ENCODE measurements around the gene RIPPLY3.

- TF ChIP-seq, protein P1, sequence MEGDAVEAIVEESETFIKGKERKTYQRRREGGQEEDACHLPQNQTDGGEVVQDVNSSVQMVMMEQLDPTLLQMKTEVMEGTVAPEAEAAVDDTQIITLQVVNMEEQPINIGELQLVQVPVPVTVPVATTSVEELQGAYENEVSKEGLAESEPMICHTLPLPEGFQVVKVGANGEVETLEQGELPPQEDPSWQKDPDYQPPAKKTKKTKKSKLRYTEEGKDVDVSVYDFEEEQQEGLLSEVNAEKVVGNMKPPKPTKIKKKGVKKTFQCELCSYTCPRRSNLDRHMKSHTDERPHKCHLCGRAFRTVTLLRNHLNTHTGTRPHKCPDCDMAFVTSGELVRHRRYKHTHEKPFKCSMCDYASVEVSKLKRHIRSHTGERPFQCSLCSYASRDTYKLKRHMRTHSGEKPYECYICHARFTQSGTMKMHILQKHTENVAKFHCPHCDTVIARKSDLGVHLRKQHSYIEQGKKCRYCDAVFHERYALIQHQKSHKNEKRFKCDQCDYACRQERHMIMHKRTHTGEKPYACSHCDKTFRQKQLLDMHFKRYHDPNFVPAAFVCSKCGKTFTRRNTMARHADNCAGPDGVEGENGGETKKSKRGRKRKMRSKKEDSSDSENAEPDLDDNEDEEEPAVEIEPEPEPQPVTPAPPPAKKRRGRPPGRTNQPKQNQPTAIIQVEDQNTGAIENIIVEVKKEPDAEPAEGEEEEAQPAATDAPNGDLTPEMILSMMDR (conservative IDR thresholded peaks at IDR 0.05; ENCODE audit: low read depth in 2 of 2): no peak
- TF ChIP-seq POLR2AphosphoS5 (IDR thresholded peaks at IDR 0.05; ENCODE audit: low read depth): no peak
- TF ChIP-seq EZH2 (IDR thresholded peaks at IDR 0.05; ENCODE audit: low read depth, unreplicated experiment): no peak
- no peak for TF ChIP-seq NANOG (IDR thresholded peaks at IDR 0.05; ENCODE audit: borderline replicate concordance)
- no peak for TF ChIP-seq ZNF114 (CRISPR knock-in tag; IDR thresholded peaks at IDR 0.05)
Observed at GRCh38 chr21:37030864-37031263, 24.4 kb downstream of the RIPPLY3 start.

Measured in GM23338 (cell line).